Endodermal cell (in vitro differentiated cells): Measurements from ENCODE around the gene SH3PXD2A. TPM values are rescaled to one million over a fixed set of nuclear protein-coding genes. Genes with fewer than 3 reads are reported as not detected.

Experiments
- DNase-seq: peaks from one replicate; pipeline ENCODE4 v3.0.0-alpha.2; 2017
- H3K27ac ChIP-seq: 2 replicates; pipeline ENCODE4 v1.5.1; 2013; ENCODE audit warnings: mild to moderate bottlenecking, low read depth, low read length, moderate library complexity
- H3K27me3 ChIP-seq: 2 replicates; pipeline ENCODE4 v1.6.1; 2013; ENCODE audit warnings: mild to moderate bottlenecking, low read length, moderate library complexity; ENCODE audit not compliant: insufficient read depth, control insufficient read depth, poor library complexity, severe bottlenecking
- H3K36me3 ChIP-seq: 2 replicates; pipeline ENCODE4 v1.7.0; 2013; ENCODE audit warnings: mild to moderate bottlenecking, low read length, moderate library complexity; ENCODE audit not compliant: control insufficient read depth, insufficient read depth
- H3K4me1 ChIP-seq: one replicate; pipeline ENCODE4 v1.7.0; 2013; ENCODE audit warnings: low read length; ENCODE audit not compliant: control insufficient read depth, insufficient read depth
- H3K4me3 ChIP-seq: 2 replicates; pipeline ENCODE4 v1.5.1; 2013; ENCODE audit warnings: mild to moderate bottlenecking, low read length, moderate library complexity
- H3K9ac ChIP-seq: 2 replicates; pipeline ENCODE4 v1.6.1; 2013; ENCODE audit warnings: mild to moderate bottlenecking, low read length, moderate library complexity; ENCODE audit not compliant: poor library complexity, severe bottlenecking; ENCODE audit errors: extremely low read depth
- H3K9me3 ChIP-seq: 2 replicates; pipeline ENCODE4 v1.6.1; 2013; ENCODE audit warnings: mild to moderate bottlenecking, low read length, moderate library complexity; ENCODE audit not compliant: control insufficient read depth
- H3K27ac Mint-ChIP-seq: 2 replicates; pipeline ENCODE4 v1.8.0; 2020; ENCODE audit warnings: mixed read lengths
- H3K27me3 Mint-ChIP-seq: 2 replicates; pipeline ENCODE4 v1.8.0; 2021; ENCODE audit warnings: mild to moderate bottlenecking, mixed read lengths; ENCODE audit not compliant: insufficient read depth
- H3K36me3 Mint-ChIP-seq: 2 replicates; pipeline ENCODE4 v1.8.0; 2020; ENCODE audit warnings: low read depth, mixed read lengths
- H3K4me1 Mint-ChIP-seq: 2 replicates; pipeline ENCODE4 v1.8.0; 2020; ENCODE audit warnings: mixed read lengths
- H3K4me3 Mint-ChIP-seq: 2 replicates; pipeline ENCODE4 v1.8.0; 2020; ENCODE audit warnings: mild to moderate bottlenecking, moderate library complexity, mixed read lengths
- H3K9me3 Mint-ChIP-seq: 2 replicates; pipeline ENCODE4 v1.8.0; 2020; ENCODE audit warnings: mild to moderate bottlenecking, mixed read lengths
- CTCF ChIP-seq: fragments of 200-600 bp; sonication (generic); conservative IDR thresholded peaks from 2 replicates; pipeline ENCODE4 v1.5.0; 2021; ENCODE audit warnings: antibody characterized with exemption, mild to moderate bottlenecking
- WGBS, 2 experiments: methylation state at CpG; one replicate each; pipeline versions ENCODE4 v1.1.5 to v1.1.7; 2013; ENCODE audit warnings: missing lambda C conversion rate in 2 of 2, mixed read lengths in 1 of 2; ENCODE audit not compliant: insufficient coverage in 1 of 2, insufficient read length in 1 of 2; 5-methylcytosine and 5-hydroxymethylcytosine counted together
- total RNA-seq, 2 donors: library from RNA; stranded (reverse); fragmentation: NEBNext Ultra II Directional in 1 of 2; extraction: Animal tissue kit (Norgen Biotek cat#: 25700) in 1 of 2; gene quantifications; 2 replicates in 1 of 2; 3 replicates in 1 of 2; pipeline ENCODE4 v1.2.1, GENCODE V29; 2021

Gene SH3PXD2A
- total RNA-seq, 2 donors from 2014 or later: 15.7 to 22.6 TPM

GRCh38 chr10:103701380-103702222 lies 153.8 kb downstream of the SH3PXD2A start:
- Mint-ChIP-seq H3K36me3 (no peaks in the 10 kb centered on the region), H3K27ac (no peak overlapping the region), H3K4me1 (no peaks in the 10 kb centered on the region), H3K4me3 (no peak overlapping the region), H3K27me3 (no peaks in the 10 kb centered on the region), H3K9me3 (no peaks in the 10 kb centered on the region)
- H3K9ac ChIP-seq: no peak overlapping the region
- no peaks in the 10 kb centered on the region for H3K27me3 ChIP-seq
- H3K4me1 ChIP-seq: no peaks in the 10 kb centered on the region
- DNase-seq: no peak
- no peaks in the 10 kb centered on the region for H3K36me3 ChIP-seq
- no peak overlapping the region for H3K27ac ChIP-seq
- H3K9me3 ChIP-seq: no peaks in the 10 kb centered on the region
- no peak for TF ChIP-seq CTCF
- no peak overlapping the region for H3K4me3 ChIP-seq
- 86 to 89% methylated on average over 1 of the region's 1 CpG for WGBS, 2 experiments

DNA sequence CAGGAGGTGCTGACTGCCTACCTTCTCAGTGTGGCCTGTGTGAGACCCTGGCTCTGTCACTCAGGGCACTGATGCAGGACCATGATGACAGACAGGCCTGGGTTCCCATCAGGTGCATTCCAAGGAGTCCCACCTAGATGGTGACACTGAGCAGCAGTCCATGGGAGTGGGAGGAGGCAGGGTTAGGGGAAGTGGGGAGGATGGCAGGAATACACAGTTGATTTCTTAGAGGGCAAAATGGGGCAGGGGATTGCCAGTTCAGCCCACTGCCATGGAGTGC lies 155.0 kb downstream of the SH3PXD2A start:
- Histone ChIP-seq H3K9ac (no peak overlapping the region), H3K27me3 (no peaks in the 10 kb centered on the region), H3K4me1 (no peaks in the 10 kb centered on the region), H3K9me3 (no peaks in the 10 kb centered on the region), H3K27ac (no peak overlapping the region), H3K36me3 (no peaks in the 10 kb centered on the region), H3K4me3 (no peak overlapping the region)
- no peak for TF ChIP-seq CTCF
- DNase-seq: no peak
- Mint-ChIP-seq H3K4me3 (no peak overlapping the region), H3K36me3 (no peaks in the 10 kb centered on the region), H3K9me3 (no peaks in the 10 kb centered on the region), H3K27ac (no peak overlapping the region), H3K4me1 (peaks cover 2% of the 10 kb centered on the region), H3K27me3 (peaks cover 9% of the 10 kb centered on the region)

GRCh38 chr10:103699611-103700435 lies 155.6 kb downstream of the SH3PXD2A start:
- no peak overlapping the region for H3K27ac Mint-ChIP-seq
- DNase-seq: no peak

More at GRCh38 chr10:103699611-103700435, 155.6 kb downstream of the SH3PXD2A start:
- H3K27ac ChIP-seq: no peak overlapping the region
- no peak overlapping the region for H3K9ac ChIP-seq
- peaks cover 4% of the 10 kb centered on the region for H3K27me3 ChIP-seq
- peak; percentile 51 for TF ChIP-seq CTCF
- H3K4me1 ChIP-seq: no peaks in the 10 kb centered on the region
- WGBS, 2 experiments: 84 to 86% methylated on average over 9 to 10 of the region's 10 CpGs
- Mint-ChIP-seq H3K4me1 (peaks cover 2% of the 10 kb centered on the region), H3K36me3 (no peaks in the 10 kb centered on the region), H3K4me3 (no peak overlapping the region), H3K27me3 (peaks cover 14% of the 10 kb centered on the region), H3K9me3 (no peaks in the 10 kb centered on the region)
- no peaks in the 10 kb centered on the region for H3K9me3 ChIP-seq
- H3K36me3 ChIP-seq: no peaks in the 10 kb centered on the region
- H3K4me3 ChIP-seq: no peak overlapping the region
